Liver (tissue), 9 donors: ENCODE measurements around the gene SPECC1L. TPM values are rescaled to one million over a fixed set of nuclear protein-coding genes. Genes with fewer than 3 reads are reported as not detected.

Experiments used
- DNase-seq: peaks from one replicate; pipeline ENCODE4 v3.0.0-alpha.2; 2017; ENCODE audit warnings: low spot score
- H3K27ac ChIP-seq, 2 donors: one replicate each; pipeline ENCODE4 v1.7.0; 2013; ENCODE audit warnings: inconsistent platforms in 2 of 2, low read length in 2 of 2, control low read depth in 1 of 2, low read depth in 1 of 2, mild to moderate bottlenecking in 1 of 2
- H3K27me3 ChIP-seq, 4 donors: one replicate each; pipeline versions ENCODE4 v1.6.1 to v1.7.0; 2013; ENCODE audit warnings: low read length in 3 of 4, inconsistent platforms in 1 of 4, mild to moderate bottlenecking in 1 of 4, moderate library complexity in 1 of 4; ENCODE audit not compliant: control insufficient read depth in 4 of 4, insufficient read depth in 4 of 4
- H3K36me3 ChIP-seq, 4 donors: one replicate each; pipeline versions ENCODE4 v1.6.1 to v1.7.0; 2013; ENCODE audit warnings: low read length in 3 of 4, mild to moderate bottlenecking in 3 of 4, low read depth in 1 of 4, moderate library complexity in 1 of 4; ENCODE audit not compliant: control insufficient read depth in 4 of 4, insufficient read depth in 3 of 4
- H3K4me1 ChIP-seq, 4 donors: one replicate each; pipeline versions ENCODE4 v1.6.1 to v1.7.0; 2013; ENCODE audit warnings: low read length in 3 of 4, mild to moderate bottlenecking in 3 of 4, moderate library complexity in 1 of 4; ENCODE audit not compliant: control insufficient read depth in 4 of 4, insufficient read depth in 4 of 4
- H3K4me3 ChIP-seq, 3 donors: one replicate each; pipeline versions ENCODE4 v1.6.1 to v1.7.0; 2013; ENCODE audit warnings: low read length in 3 of 3, control low read depth in 1 of 3, low read depth in 1 of 3, mild to moderate bottlenecking in 1 of 3
- H3K9ac ChIP-seq, 2 donors: one replicate each; pipeline ENCODE4 v1.7.0; 2013; ENCODE audit warnings: low read length in 2 of 2, mild to moderate bottlenecking in 2 of 2, moderate library complexity in 2 of 2, control low read depth in 1 of 2, low read depth in 1 of 2
- H3K9me3 ChIP-seq, 4 donors: one replicate each; pipeline versions ENCODE4 v1.6.1 to v1.7.0; 2013; ENCODE audit warnings: low read length in 3 of 4; ENCODE audit not compliant: control insufficient read depth in 4 of 4
- ATF3 ChIP-seq: IDR thresholded peaks from 2 replicates; pipeline ENCODE4 v1.6.1; 2016; ENCODE audit warnings: antibody characterized with exemption
- CTCF ChIP-seq: fragments of 150-350 bp; IDR thresholded peaks from 2 replicates; pipeline ENCODE4 v1.5.1; 2017; ENCODE audit warnings: improper control_type of control experiment, low read depth, low read length; ENCODE audit not compliant: missing input control
- EGR1 ChIP-seq, 2 donors: IDR thresholded peaks; 2 replicates each; pipeline ENCODE4 v1.6.1; 2016 to 2018; ENCODE audit warnings: antibody characterized with exemption in 2 of 2, low read depth in 2 of 2
- FOXA1 ChIP-seq: IDR thresholded peaks from 2 replicates; pipeline ENCODE4 v1.6.1; 2016; ENCODE audit warnings: antibody characterized with exemption
- FOXA2 ChIP-seq: IDR thresholded peaks from 2 replicates; pipeline ENCODE4 v1.6.1; 2016; ENCODE audit warnings: antibody characterized with exemption
- GABPA ChIP-seq, 2 donors: IDR thresholded peaks in 1 of 2; conservative IDR thresholded peaks in 1 of 2; 2 replicates each; pipeline ENCODE4 v1.6.1; 2016; ENCODE audit warnings: antibody characterized with exemption in 2 of 2, mild to moderate bottlenecking in 1 of 2, moderate library complexity in 1 of 2
- HNF4A ChIP-seq, 2 donors: conservative IDR thresholded peaks; 2 replicates each; pipeline ENCODE4 v1.6.1; 2016; ENCODE audit warnings: antibody characterized with exemption in 2 of 2, mild to moderate bottlenecking in 2 of 2
- HNF4G ChIP-seq: IDR thresholded peaks from 2 replicates; pipeline ENCODE4 v1.6.1; 2016; ENCODE audit warnings: antibody characterized with exemption
- JUND ChIP-seq, 2 donors: IDR thresholded peaks; 2 replicates each; pipeline ENCODE4 v1.6.1; 2016; ENCODE audit warnings: antibody characterized with exemption in 2 of 2
- MAX ChIP-seq: IDR thresholded peaks from 2 replicates; pipeline ENCODE4 v1.6.1; 2016; ENCODE audit warnings: antibody characterized with exemption
- NR2F2 ChIP-seq: IDR thresholded peaks from 2 replicates; pipeline ENCODE4 v1.6.1; 2016; ENCODE audit warnings: antibody characterized with exemption
- RAD21 ChIP-seq, 2 donors: IDR thresholded peaks; 2 replicates each; pipeline ENCODE4 v1.6.1; 2016; ENCODE audit warnings: antibody characterized with exemption in 2 of 2, mild to moderate bottlenecking in 2 of 2
- SP1 ChIP-seq: IDR thresholded peaks from 2 replicates; pipeline ENCODE4 v1.6.1; 2018; ENCODE audit warnings: antibody characterized with exemption, mild to moderate bottlenecking
- TAF1 ChIP-seq: conservative IDR thresholded peaks from 2 replicates; pipeline ENCODE4 v1.6.1; 2016; ENCODE audit warnings: antibody characterized with exemption, mild to moderate bottlenecking
- YY1 ChIP-seq: IDR thresholded peaks from 2 replicates; pipeline ENCODE4 v1.6.1; 2016; ENCODE audit warnings: antibody characterized with exemption, mild to moderate bottlenecking
- WGBS: extraction: QIAGEN DNeasy Blood & Tissue Kit; methylation state at CpG from one replicate; pipeline ENCODE4 v1.1.7; 2013; 5-methylcytosine and 5-hydroxymethylcytosine counted together
- polyA plus RNA-seq, 2 donors: library from polyadenylated mRNA; stranded (reverse) in 1 of 2; unstranded in 1 of 2; fragments of 200-250 nt in 1 of 2; fragments of >200 nt in 1 of 2; fragmentation: Nextera tagmentation in 1 of 2; extraction: Ambion mirVana in 1 of 2; gene quantifications; one replicate each; pipeline versions ENCODE4 v1.2.1 to v1.2.3, GENCODE V29; 2013 to 2015
- total RNA-seq, 2 donors: library from RNA; depleted of rRNA; stranded (reverse); fragments of >200 nt; gene quantifications; one replicate each; pipeline ENCODE4 v1.2.3, GENCODE V29; 2014
- TF ChIP-seq, protein P1 (sequence below): IDR thresholded peaks from 2 replicates; pipeline ENCODE4 v1.6.1; 2016; ENCODE audit warnings: antibody characterized with exemption
- donor health status: healthy.
- donor health status: healthy.
- donor health status: healthy.
- donor health status: healthy.
- donor health status: healthy.

SPECC1L gene
- total and polyA plus RNA-seq, 4 donors, result 5.4 to 22.3 (median 12.3) TPM

DNA sequence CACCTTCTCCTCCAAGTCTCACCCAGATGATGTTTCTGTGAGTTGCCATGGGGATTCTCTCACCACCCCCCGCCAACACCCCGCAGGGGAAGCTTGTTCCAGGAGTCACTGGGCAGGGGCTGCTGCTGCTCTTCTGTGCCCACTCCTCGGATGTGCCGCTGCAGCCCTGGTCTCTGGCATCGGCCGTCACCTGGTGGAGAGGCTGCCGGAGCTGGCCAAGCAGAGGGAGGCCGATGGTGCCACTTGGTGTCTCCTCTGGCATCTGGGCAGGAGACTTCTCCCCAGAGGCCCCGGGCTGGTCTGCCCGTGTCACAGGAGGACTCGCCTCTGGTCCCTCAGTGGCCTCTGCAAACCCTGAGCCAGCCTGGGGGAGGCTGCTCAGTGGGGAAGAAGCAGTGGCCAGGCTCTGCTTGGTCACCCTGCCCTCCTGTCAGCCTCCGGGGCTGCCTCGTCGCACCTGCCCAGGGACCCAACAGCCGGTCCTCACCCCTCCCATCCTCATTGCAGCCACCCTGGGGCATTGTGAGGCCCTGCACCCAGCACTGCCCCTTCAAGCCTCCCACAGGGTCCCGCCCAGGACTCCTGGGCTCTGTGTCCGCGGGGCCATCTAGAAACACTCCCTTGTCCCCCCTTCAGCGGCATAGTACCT is 156.3 kb downstream of the SPECC1L start:
- Histone ChIP-seq H3K4me3 (no peak overlapping the region), H3K9ac (no peak overlapping the region)
- WGBS, result 74% methylated on average over 19 of the region's 19 CpGs

DNA sequence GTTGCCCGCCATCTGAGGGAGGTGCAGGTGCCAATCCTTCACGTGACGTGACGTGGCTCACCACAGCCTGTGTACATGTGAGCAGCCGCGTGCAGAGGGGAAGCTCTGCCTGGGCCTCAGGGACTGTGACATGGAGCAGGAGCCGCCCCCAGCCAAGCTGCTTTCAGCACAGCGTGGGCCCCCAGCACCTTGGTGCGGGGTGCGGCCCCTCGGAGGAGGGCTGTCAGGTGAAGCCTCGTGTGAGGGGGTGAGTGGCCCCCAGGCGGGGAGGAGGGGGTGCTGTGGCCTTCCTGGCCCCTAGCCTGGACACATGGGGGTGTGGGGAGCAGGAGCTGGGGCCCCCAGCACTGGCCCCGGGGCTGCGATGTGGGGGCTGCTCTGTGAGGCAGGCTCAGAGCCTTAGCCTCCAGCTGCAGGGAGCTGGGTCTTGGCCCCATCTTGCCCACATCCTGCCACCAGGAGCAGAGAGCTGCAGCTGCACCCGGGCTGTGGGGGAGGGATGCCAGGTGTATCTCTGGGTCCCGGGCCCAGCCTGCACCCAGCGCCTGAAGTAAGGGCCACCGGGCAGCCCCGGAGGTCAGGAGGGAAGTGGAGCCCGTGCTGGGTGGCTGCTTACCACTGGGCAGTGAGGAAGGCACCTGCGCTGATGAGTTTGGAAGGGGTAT is 157.0 kb downstream of the SPECC1L start, which contains the start of gene ADORA2A:
ADORA2A (plus strand) TSS at position 100 of the 665 bp plus-strand sequence. CDS start 5,806 bp downstream, outside the sequence.
- H3K9ac ChIP-seq, result no peak within 1 kb of the TSS
- peak within 1 kb of the TSS; percentile 38 to 56 for H3K27ac ChIP-seq
- peaks cover 19 to 63% (median 40%) of the 10 kb centered on the region in 4 donors for H3K4me1 ChIP-seq
- H3K36me3 ChIP-seq, result no peaks in the 10 kb centered on the region
- H3K9me3 ChIP-seq, result no peaks in the 10 kb centered on the region
- no peaks in the 10 kb centered on the region for H3K27me3 ChIP-seq
- no peak for DNase-seq
- no peak within 1 kb of the TSS for H3K4me3 ChIP-seq
- WGBS, result 59% methylated on average over 22 of the region's 22 CpGs
- TF ChIP-seq MAX, result no peak
- no peak for TF ChIP-seq SP1
- TF ChIP-seq HNF4A (conservative IDR thresholded peaks at IDR 0.05), result no peak
- TF ChIP-seq, protein P1, sequence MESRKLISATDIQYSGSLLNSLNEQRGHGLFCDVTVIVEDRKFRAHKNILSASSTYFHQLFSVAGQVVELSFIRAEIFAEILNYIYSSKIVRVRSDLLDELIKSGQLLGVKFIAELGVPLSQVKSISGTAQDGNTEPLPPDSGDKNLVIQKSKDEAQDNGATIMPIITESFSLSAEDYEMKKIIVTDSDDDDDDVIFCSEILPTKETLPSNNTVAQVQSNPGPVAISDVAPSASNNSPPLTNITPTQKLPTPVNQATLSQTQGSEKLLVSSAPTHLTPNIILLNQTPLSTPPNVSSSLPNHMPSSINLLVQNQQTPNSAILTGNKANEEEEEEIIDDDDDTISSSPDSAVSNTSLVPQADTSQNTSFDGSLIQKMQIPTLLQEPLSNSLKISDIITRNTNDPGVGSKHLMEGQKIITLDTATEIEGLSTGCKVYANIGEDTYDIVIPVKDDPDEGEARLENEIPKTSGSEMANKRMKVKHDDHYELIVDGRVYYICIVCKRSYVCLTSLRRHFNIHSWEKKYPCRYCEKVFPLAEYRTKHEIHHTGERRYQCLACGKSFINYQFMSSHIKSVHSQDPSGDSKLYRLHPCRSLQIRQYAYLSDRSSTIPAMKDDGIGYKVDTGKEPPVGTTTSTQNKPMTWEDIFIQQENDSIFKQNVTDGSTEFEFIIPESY, result no peak
- no peak for TF ChIP-seq TAF1
- TF ChIP-seq YY1, result no peak
- no peak for TF ChIP-seq NR2F2
- no peak for TF ChIP-seq HNF4G
- no peak for TF ChIP-seq FOXA1
- no peak for TF ChIP-seq FOXA2
- TF ChIP-seq GABPA (IDR thresholded peaks at IDR 0.05 in 1 of 2, conservative IDR thresholded peaks at IDR 0.05 in 1 of 2), result no peak
- no peak for TF ChIP-seq RAD21 (IDR thresholded peaks at IDR 0.05)
- no peak for TF ChIP-seq CTCF
- TF ChIP-seq EGR1 (IDR thresholded peaks at IDR 0.05; ENCODE audit: low read depth in 2 of 2), result no peak
- TF ChIP-seq JUND (IDR thresholded peaks at IDR 0.05), result no peak

More for the DNA sequence above, 156.3 kb downstream of the SPECC1L start:
- peaks cover 14 to 56% (median 34%) of the 10 kb centered on the region in 4 donors for H3K4me1 ChIP-seq
- no peaks in the 10 kb centered on the region for H3K9me3 ChIP-seq
- H3K27me3 ChIP-seq, result no peaks in the 10 kb centered on the region
- peak overlapping the region; percentile 38 to 44 for H3K27ac ChIP-seq
- H3K36me3 ChIP-seq, result no peaks in the 10 kb centered on the region
- TF ChIP-seq GABPA (IDR thresholded peaks at IDR 0.05 in 1 of 2, conservative IDR thresholded peaks at IDR 0.05 in 1 of 2), result no peak
- no peak for TF ChIP-seq JUND (IDR thresholded peaks at IDR 0.05)
- TF ChIP-seq TAF1, result no peak
- TF ChIP-seq YY1, result no peak
- TF ChIP-seq HNF4A (conservative IDR thresholded peaks at IDR 0.05), result no peak
- no peak for TF ChIP-seq EGR1 (IDR thresholded peaks at IDR 0.05; ENCODE audit: low read depth in 2 of 2)
- no peak for TF ChIP-seq HNF4G
- TF ChIP-seq ATF3, result no peak
- TF ChIP-seq CTCF, result no peak
- TF ChIP-seq, protein P1, result no peak
- DNase-seq, result no peak
